GM18868 (cell line): Measurements from ENCODE around the gene TMEM163.
"Not testable (repeated sequence)": the region's sequence is repeated elsewhere in the genome, so short reads cannot be mapped to it uniquely, and the experiment has no call there.

Source experiments
- ATAC-seq: cut with Tn5 transposase; IDR thresholded peaks from one replicate; pipeline ENCODE4 v1.9.1; 2021; ENCODE audit warnings: mild to moderate bottlenecking, moderate library complexity; ENCODE audit not compliant: unreplicated experiment

The TMEM163 gene

GRCh38 chr2:134724341-134724740, 5.5 kb upstream of the TMEM163 start:
- no peak for ATAC-seq

DNA sequence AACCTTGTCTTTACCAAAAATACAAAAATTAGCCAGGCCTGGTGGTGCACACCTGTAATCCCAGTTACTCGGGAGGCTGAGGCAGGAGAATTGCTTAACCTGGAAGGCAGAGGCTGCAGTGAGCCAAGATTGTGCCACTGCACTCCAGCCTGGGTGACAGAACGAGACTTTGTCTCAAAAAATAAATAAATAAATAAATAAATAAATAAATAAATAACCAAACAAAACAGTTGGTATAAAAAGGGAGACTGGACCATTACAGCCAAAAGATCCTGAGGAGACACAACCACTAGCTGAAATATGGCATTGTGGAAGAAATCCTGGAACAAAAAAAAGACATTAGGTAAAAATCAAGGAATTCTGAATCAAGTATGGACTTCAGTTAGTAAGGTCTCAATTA, 4.9 kb upstream of the TMEM163 start:
- not testable (repeated sequence) for ATAC-seq

DNA sequence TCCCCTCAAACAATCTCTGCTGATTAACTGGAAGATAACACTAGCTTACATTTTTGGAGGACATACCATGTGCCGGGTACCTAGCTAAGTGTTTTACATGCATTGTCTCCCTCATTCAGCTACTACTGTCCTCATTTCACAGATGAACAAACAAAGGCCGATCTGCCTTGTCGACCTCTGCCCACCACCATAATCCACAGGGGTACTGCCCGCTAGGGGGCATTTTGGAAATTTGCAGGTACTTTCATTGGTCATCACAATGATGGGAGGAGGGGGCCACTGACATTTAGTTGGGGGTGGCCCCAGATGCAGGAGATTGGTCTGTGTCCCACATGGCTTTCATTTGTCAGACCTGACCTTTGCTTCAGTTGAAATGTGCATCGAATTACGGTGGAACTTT, 3.9 kb upstream of the TMEM163 start:
- ATAC-seq: no peak

GRCh38 chr2:134721596-134721995, 2.8 kb upstream of the TMEM163 start:
- no peak for ATAC-seq

- peak; percentile 29 for ATAC-seq
Observed at GRCh38 chr2:134718023-134718816, 580 bp downstream of the TMEM163 start.

DNA sequence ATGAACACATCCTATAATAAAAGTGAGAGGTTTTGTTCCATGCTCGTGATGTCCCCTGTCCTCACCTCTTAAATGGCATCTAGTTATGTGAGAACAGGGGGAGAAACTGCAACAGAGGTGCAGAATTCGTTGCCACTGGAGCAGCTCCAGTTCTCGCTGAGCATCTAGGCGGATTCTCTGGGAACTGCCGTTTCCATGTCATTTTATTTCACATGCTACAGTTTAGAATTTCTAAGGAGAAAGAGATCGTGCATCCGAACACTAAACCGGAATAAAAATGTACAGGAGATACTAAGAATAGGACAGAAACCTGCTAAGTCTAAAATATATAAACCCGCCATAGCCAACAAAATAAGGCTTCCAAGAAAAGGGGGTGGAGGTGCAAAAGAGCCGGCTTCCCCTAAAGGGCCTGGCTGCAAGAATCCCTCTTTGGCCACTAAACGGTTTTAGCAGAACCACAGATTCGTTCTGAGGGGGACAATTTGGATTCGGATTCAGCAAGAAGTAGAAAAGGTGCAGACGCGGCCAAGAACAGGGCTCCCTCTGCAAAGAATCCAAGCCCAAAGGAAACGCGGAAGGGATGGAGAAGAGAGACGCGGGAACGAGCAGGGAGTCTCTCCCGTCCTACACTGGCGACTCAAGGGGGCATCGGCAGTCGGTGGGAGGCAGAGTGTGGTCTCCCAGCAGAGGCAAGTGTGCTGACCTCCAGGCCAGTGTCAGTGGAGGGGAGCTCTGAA, 1.3 kb downstream of the TMEM163 start:
- no peak for ATAC-seq

DNA sequence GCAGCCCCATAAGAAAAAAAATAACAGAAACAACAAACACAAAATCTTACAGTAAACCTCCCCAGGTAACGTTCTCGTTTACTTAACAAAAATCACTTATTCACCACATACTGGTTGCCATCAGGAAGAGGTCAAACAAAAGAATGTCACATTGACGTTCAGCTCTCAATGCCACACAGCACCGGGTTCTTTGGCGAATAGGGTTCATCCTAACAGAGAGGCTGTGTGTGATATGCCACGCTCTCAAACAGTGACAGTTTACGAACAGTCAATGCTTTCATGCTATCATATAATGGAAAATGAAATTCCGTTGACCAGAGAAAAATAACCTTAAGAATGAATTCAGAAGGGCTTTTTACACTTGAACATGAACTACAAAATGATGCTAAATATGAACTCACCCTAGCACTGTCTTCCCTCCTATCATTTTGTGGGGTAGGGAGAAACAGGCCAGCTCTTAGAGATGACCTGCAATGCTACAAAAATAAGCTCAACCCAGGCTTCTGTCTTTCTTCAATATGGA, 2.0 kb downstream of the TMEM163 start:
- ATAC-seq: no peak

DNA sequence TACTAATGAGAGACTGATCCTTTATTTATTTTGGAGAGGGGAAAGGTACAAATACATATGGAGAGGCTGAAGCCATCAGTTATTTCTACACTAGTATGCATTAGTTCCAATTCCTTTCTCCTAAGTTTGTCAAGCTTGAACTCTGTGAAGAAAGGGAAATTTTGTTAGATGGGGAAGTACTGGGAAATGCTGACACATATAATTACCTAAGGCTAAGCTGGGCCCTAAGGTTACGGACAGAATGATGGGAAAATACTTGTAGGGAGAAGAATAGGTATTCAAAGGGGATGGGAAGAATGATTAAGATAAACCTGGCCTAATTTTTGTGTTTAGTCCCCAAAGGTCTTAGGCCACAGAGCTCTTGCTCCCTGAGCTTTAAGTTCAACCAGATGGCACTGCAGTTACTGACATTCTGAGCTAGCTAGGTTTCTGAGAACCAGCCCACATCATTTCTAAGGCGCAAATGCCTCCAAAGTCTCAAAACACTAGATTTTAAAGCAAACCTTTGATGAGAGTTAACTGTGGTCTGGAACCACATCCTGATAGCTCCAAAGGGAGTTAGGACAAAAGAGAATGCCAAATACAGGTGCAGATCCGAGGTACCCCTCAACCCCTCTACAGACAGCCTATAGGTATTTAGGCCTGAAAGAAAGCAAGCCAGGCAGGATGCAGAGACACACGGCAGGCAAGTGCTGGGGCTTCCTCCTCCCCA, 2.7 kb downstream of the TMEM163 start:
- ATAC-seq: no peak

DNA sequence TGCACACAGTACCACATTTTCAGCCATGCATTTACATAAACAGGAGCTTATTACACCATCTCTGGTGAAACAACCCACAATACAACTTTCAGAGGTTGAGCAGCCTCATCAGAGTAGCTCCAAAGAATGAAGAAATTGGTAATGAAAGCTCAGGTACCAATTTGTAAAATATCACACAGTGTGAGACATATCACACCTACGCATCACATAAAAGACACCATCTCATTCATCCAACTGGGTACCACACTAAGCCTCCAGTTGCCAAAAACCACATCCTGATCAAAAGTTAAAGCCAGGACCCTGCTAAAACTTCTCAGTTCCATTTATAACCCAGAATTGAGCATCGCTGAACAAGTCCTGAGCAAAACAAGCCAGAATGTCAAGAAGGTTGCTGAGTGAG, 4.6 kb downstream of the TMEM163 start:
- ATAC-seq: no peak

GRCh38 chr2:134713606-134714005, 5.2 kb downstream of the TMEM163 start:
- ATAC-seq: no peak

DNA sequence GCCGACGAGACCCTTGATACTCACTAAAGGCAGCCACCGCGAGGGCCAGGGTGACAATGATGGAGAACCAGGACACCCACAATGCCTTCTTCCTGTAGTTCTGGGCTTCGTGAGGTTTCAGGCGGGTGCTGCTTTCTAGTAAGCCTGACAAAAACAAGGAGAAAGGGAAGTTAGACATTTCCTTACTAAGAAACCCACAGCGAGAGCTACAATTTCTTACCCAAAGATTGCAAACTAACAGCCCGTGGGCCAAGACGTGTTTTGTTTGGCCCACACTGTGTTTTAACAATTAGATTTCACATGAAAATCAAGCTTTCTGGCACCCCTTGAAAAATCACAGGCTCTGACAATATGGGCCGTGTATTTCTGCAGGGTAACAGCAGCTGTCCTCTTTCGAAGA, 5.6 kb downstream of the TMEM163 start:
- peak; percentile 9 for ATAC-seq

- peak; percentile 49 for ATAC-seq
Observed at GRCh38 chr2:134712736-134713135, 6.1 kb downstream of the TMEM163 start.

DNA sequence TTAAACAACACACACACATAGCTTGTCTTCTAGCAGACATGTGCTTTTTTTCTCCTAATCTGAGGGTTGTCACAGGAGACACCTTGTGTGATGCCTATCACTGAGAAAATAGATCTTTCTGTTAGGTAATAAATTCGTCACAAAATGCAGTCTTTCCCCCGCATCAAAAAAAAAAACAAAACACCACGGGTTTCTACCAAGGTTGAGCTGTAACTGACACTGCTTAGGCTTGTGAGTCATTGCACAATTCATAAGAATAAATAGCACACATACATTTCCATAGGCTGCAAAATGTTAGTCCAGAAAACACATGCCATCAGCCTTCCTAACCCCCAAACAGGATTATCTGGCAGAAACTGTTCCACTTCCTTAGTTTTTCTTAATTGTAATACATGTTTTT, 6.5 kb downstream of the TMEM163 start:
- no peak for ATAC-seq

GRCh38 chr2:134711692-134712091, 7.1 kb downstream of the TMEM163 start:
- no peak for ATAC-seq

DNA sequence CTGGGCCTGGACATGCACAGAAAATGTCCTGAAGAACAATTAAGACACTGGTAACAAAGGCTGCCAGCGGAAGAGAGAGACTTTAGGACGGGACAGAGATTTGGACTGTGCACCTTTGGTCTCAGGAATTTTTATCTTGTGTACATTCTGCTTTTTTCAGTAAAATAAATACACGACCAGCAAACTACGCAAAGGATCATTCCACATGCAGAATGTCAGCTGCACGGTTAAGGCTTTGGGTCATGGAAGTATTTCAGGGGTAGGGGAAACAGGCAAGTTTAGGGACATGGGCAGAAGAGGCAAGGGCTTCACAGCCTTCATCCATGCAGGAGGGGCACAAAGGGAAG, 11.5 kb downstream of the TMEM163 start:
- no peak for ATAC-seq

- peak; percentile 68 for ATAC-seq
Observed at GRCh38 chr2:134706587-134707329, 12.0 kb downstream of the TMEM163 start.

GRCh38 chr2:134705861-134706586, 12.8 kb downstream of the TMEM163 start:
- ATAC-seq: peak; percentile 27

- no peak for ATAC-seq
Observed at GRCh38 chr2:134704173-134704572, 14.6 kb downstream of the TMEM163 start.

DNA sequence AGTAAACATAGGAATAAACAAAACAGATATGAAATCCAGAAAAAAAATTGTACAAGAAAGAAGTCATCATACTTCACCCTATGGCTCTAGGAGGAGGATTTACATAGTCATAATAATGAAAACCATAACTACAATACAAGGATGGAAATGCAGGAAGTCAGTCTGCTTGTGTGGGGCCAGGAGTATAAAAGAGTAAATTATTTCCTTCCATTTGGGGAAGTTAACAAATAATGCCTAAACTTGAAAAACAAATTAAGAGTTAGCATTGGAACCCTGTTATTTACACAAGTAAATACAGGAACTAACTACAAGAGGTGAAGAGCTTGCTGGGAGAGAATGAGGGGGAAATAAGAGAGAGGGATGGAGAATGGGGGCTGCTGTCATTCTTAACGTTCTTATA, 15.4 kb downstream of the TMEM163 start:
- no peak for ATAC-seq

- no peak for ATAC-seq
Observed at GRCh38 chr2:134700730-134701129, 18.1 kb downstream of the TMEM163 start.
